ENCODE results near the gene HIGD1C. TPM values are rescaled to one million over a fixed set of nuclear protein-coding genes. Genes with fewer than 3 reads are reported as not detected.
"Not testable (repeated sequence)": the region's sequence is repeated elsewhere in the genome, so short reads cannot be mapped to it uniquely, and the experiment has no call there.

Gene HIGD1C
- total RNA-seq, 2 experiments from 2014 or later: not detected

DNA sequence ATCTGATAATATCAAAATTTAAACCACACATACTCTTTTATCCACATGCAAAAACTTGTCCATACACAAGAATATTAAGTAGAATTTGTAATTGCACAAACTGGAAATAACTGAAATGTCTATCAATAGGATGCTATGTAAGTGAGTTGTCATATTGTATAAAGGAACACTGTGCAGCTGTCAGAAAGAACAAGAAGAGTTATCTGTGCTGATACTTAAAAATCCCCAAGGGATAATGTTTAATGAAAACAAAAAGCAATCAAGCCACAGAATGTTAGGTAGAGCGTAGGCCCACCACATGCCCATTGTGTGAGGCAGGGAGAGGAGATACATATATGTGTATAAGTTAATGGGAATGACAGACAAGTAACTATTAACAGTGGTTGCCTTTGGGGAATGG, 25.9 kb upstream of the HIGD1C start:
- ChIA-PET POLR2A (no interaction called here), CTCF (interaction anchor here (0.6 kb wide), 1 partner anchor 66 kb away, joined by 5 read pairs; no protein-coding TSS in a partner anchor)
- DNase-seq: no peak
- H3K36me3 Mint-ChIP-seq (ENCODE audit: low read depth): no peaks in the 10 kb centered on the region
- no peak overlapping the region for H3K4me3 Mint-ChIP-seq
- no peak overlapping the region for H3K27ac Mint-ChIP-seq
- no peaks in the 10 kb centered on the region for H3K9me3 Mint-ChIP-seq
- no peaks in the 10 kb centered on the region for H3K27me3 Mint-ChIP-seq
- H3K4me1 Mint-ChIP-seq: peaks cover 9% of the 10 kb centered on the region

DNA sequence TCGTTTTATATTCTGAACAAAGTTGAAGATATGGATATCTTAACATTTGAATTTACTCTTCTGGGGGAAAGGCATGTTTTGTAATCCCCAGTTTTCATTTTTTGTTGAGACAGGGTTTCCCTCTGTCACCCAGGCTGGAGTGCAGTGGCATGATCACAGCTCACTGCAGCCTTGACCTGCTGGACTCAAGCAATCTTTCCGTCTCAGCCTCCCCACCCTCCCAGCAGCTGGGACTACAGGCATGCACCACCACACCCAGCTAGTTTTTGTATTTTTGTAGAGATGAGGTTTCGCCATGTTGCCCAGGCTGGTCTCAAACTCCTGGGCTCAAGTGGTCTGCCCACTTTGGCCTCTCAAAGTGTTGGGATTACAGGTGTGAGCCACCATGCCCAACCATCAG, 25.4 kb upstream of the HIGD1C start:
- H3K27me3 Mint-ChIP-seq; H3K4me1 Mint-ChIP-seq; POLR2A ChIA-PET; H3K4me3 Mint-ChIP-seq; DNase-seq; H3K36me3 Mint-ChIP-seq (ENCODE audit: low read depth); H3K9me3 Mint-ChIP-seq; H3K27ac Mint-ChIP-seq: not testable (repeated sequence)
- CTCF ChIA-PET: interaction anchor here (0.6 kb wide), 1 partner anchor 66 kb away, joined by 5 read pairs; no protein-coding TSS in a partner anchor

DNA sequence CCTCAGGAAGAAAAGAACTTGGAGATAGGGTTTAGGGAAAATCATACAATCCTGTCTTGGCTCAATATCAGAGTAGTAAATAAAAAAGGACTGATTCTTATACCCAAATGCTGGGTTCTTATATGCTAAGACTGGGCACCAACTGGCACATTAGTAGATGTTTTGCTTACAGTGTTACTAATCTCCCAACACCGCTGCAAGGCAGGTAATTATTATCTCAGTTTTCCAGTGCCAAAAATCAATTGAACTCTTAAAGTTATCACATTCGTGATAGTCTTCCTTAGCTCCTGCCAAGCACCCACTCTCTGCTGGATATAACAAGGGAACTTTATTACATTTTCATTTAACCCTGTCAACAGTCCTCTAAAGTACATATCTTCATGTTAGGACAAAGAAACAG, 25.0 kb upstream of the HIGD1C start:
- Mint-ChIP-seq H3K4me1 (peaks cover 9% of the 10 kb centered on the region), H3K27me3 (no peaks in the 10 kb centered on the region), H3K27ac (no peak overlapping the region), H3K36me3 (ENCODE audit: low read depth) (no peaks in the 10 kb centered on the region), H3K4me3 (no peak overlapping the region), H3K9me3 (no peaks in the 10 kb centered on the region)
- POLR2A ChIA-PET: interaction anchor here (1.1 kb wide), 1 partner anchor 9 kb away, joined by 3 read pairs; no protein-coding TSS in a partner anchor
- DNase-seq: no peak
- CTCF ChIA-PET: no interaction called here

DNA sequence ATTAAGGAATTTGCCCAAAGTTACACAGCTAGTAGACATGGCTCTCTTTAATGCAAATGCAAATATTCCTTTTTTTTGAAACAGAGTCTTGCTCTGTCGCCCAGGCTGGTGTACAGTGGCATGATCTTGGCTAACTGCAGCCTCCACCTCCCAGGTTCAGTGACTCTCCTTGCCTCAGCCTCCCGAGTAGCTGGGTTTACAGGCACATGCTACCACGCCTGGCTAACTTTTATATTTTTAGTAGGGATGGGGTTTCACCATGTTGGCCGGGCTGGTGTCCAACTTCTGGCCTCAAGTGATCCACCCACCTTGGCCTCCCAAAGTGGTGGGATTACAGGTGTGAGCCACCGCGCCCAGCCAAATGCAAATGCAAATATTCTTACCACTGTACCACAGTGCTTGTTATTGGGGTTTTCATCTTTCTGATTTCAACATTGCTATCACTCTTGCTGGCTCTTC, 24.5 kb upstream of the HIGD1C start:
- no peak overlapping the region for H3K27ac Mint-ChIP-seq
- ChIA-PET POLR2A (interaction anchor here (1.1 kb wide), 1 partner anchor 9 kb away, joined by 3 read pairs; no protein-coding TSS in a partner anchor), CTCF (no interaction called here)
- no peaks in the 10 kb centered on the region for H3K9me3 Mint-ChIP-seq
- peaks cover 9% of the 10 kb centered on the region for H3K4me1 Mint-ChIP-seq
- no peaks in the 10 kb centered on the region for H3K27me3 Mint-ChIP-seq
- H3K4me3 Mint-ChIP-seq: no peak overlapping the region
- H3K36me3 Mint-ChIP-seq (ENCODE audit: low read depth): no peaks in the 10 kb centered on the region
- DNase-seq: no peak

DNA sequence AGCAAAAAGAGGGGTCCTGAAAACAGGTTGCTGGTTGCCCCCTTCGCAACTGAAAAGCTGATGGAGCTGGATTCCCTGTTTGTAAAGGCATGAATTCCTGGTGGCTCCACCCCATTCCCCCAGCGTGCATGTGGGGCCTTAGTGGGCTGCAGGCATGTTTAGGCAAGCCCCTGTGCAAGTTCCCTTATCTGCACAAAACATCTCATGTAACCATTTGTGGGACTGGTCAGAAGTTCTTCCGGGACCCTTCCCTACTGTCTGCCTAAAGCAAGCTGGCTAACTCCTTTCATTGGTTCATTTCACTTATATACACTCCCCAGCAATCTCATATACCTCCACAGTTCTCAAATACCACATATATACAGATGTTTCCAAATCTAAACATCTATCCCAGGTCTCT, 24.0 kb upstream of the HIGD1C start:
- no peak overlapping the region for H3K27ac Mint-ChIP-seq
- DNase-seq: no peak
- peaks cover 9% of the 10 kb centered on the region for H3K4me1 Mint-ChIP-seq
- POLR2A ChIA-PET: interaction anchor here (1.1 kb wide), 1 partner anchor 10 kb away, joined by 3 read pairs; no protein-coding TSS in a partner anchor
- no peaks in the 10 kb centered on the region for H3K27me3 Mint-ChIP-seq
- CTCF ChIA-PET: no interaction called here
- no peaks in the 10 kb centered on the region for H3K36me3 Mint-ChIP-seq (ENCODE audit: low read depth)
- H3K9me3 Mint-ChIP-seq: no peaks in the 10 kb centered on the region
- H3K4me3 Mint-ChIP-seq: no peak overlapping the region

DNA sequence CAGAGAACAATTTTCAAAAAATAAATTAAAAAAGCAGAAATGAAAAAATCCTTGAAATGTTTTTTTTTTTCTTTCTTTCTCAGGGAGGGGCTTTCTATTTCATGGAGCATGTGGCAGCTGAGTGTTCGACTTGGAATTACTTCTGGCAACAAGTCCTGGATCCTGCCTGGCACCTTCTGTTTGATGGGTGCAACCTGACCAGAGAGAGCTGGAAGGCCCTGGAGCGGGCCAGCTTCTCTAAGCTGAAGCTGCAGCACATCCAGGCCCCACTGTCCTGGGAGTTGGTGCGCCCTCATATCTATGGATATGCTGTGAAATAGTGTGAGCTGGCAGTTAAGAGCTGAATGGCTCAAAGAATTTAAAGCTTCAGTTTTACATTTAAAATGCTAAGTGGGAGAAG, 22.5 kb upstream of the HIGD1C start:
- H3K9me3 Mint-ChIP-seq: no peaks in the 10 kb centered on the region
- no peaks in the 10 kb centered on the region for H3K4me1 Mint-ChIP-seq
- no peaks in the 10 kb centered on the region for H3K27me3 Mint-ChIP-seq
- ChIA-PET POLR2A (no interaction called here), CTCF (interaction anchor here (1.2 kb wide), 1 partner anchor 49 kb away, joined by 3 read pairs; no protein-coding TSS in a partner anchor)
- H3K27ac Mint-ChIP-seq: no peak overlapping the region
- no peaks in the 10 kb centered on the region for H3K36me3 Mint-ChIP-seq (ENCODE audit: low read depth)
- no peak overlapping the region for H3K4me3 Mint-ChIP-seq
- DNase-seq: no peak

DNA sequence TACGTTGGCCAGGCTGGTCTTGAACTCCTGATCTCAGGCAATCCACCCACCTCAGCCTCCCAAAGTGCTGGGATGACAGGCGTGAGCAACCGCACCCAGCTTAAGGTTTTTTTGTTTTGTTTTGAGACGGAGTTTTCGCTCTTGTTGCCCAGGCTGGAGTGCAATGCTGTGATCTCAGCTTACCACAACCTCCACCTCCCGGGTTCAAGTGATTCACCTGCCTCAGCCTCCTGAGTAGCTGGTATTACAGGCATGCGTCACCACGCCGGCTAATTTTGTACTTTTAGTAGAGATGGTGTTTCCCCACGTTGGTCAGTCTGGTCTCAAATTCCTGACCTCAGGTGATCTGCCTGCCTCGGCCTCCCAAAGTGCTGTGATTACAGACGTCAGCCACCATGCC, 21.9 kb upstream of the HIGD1C start:
- POLR2A ChIA-PET: not testable (repeated sequence)

DNA sequence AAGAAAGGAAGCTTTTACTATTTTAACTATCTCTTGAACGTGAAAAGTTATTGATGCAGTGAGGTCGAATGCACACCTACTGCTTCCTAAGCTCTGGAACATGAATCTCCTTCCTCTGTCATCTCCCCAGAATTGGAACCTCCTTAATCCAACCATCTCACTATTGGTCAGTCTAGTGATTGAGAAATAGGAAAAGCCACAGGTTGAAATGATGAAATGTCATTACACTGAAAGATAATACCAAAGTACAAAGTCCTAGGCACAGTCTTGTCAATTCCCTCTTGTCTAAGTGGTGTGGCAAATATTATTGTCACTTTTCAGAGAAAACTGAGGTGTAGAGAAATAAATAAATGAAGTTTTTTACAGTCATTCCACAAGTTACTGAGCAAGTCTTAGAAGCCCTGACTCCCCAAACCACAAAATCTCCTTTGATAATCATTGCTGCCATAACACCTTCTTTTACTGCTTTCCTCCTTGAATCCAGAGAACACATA, 19.5 kb upstream of the HIGD1C start:
- no peak overlapping the region for H3K27ac Mint-ChIP-seq
- no peak overlapping the region for H3K4me3 Mint-ChIP-seq
- POLR2A ChIA-PET: no interaction called here
- no peak for DNase-seq
- CTCF ChIA-PET: no interaction called here
- H3K27me3 Mint-ChIP-seq: no peaks in the 10 kb centered on the region
- H3K36me3 Mint-ChIP-seq (ENCODE audit: low read depth): peaks cover 6% of the 10 kb centered on the region
- no peaks in the 10 kb centered on the region for H3K4me1 Mint-ChIP-seq
- peaks cover 6% of the 10 kb centered on the region for H3K9me3 Mint-ChIP-seq

More for the DNA sequence above, 21.9 kb upstream of the HIGD1C start:
- not testable (repeated sequence) for H3K9me3 Mint-ChIP-seq; H3K27me3 Mint-ChIP-seq; H3K4me3 Mint-ChIP-seq; H3K27ac Mint-ChIP-seq; DNase-seq; H3K36me3 Mint-ChIP-seq (ENCODE audit: low read depth); H3K4me1 Mint-ChIP-seq
- CTCF ChIA-PET: interaction anchor here (1.2 kb wide), 1 partner anchor 49 kb away, joined by 3 read pairs; no protein-coding TSS in a partner anchor

DNA sequence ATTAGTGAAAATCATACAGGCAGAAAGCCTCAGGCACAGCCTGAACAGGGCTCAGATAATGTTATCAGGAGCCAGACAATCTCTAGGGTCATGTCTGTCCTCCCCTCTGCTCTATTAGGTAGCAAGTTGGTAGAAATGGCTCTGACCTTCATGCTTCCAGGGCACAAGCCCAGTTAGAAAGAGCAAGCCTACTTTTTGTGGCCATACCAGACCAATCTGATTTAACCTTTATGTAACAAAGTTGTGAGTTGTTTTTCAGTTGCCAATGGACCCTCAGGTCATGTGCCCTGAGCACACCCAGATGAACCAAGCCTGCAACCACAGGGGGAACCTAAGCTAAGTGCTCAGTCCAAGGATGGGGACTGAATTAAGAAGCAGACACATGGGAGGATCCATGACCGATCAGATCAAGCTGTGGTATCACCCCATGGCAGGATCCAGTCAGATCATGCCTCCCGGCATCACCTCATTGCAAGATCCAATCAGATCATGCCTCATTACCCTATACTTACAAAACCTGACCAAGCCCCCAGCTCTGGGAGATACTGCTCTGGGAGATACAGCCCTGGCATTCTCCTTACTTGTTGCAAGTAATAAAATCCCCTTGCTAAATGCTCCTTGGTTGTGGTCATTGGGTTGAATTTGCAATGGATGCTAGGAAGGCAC, 18.8 kb upstream of the HIGD1C start:
- ChIA-PET POLR2A (no interaction called here), CTCF (no interaction called here)
- peaks cover 6% of the 10 kb centered on the region for H3K9me3 Mint-ChIP-seq
- no peak overlapping the region for H3K4me3 Mint-ChIP-seq
- DNase-seq: no peak
- H3K27ac Mint-ChIP-seq: no peak overlapping the region
- no peaks in the 10 kb centered on the region for H3K27me3 Mint-ChIP-seq
- H3K4me1 Mint-ChIP-seq: no peaks in the 10 kb centered on the region
- peaks cover 6% of the 10 kb centered on the region for H3K36me3 Mint-ChIP-seq (ENCODE audit: low read depth)

DNA sequence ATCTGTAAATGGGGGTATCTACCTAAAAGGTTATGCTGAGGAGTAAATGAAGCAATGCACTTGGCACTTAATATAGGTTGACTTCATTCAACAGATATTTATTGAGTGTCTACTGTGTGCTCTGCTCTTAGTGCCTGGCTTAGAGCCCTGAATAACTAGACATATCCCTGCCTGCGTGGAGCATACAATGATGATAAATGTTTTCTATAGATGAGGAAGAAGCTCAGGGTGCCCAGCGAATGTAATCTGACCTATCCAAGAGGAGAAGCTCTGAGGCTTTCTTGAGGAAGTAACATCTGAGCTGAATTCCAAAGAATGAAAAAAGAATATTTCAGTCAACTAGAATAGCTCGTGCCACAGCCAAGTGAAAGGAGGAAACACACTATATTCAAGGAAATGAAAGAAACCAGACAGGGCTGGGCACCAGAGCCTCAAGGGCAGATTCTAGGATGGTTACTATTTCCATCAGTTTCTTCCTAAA, 17.9 kb upstream of the HIGD1C start:
- no peak for DNase-seq
- Mint-ChIP-seq H3K9me3 (peaks cover 6% of the 10 kb centered on the region), H3K27me3 (no peaks in the 10 kb centered on the region), H3K36me3 (ENCODE audit: low read depth) (peaks cover 6% of the 10 kb centered on the region), H3K4me3 (no peak overlapping the region), H3K27ac (no peak overlapping the region), H3K4me1 (no peaks in the 10 kb centered on the region)
- POLR2A ChIA-PET: no interaction called here
- CTCF ChIA-PET: no interaction called here

DNA sequence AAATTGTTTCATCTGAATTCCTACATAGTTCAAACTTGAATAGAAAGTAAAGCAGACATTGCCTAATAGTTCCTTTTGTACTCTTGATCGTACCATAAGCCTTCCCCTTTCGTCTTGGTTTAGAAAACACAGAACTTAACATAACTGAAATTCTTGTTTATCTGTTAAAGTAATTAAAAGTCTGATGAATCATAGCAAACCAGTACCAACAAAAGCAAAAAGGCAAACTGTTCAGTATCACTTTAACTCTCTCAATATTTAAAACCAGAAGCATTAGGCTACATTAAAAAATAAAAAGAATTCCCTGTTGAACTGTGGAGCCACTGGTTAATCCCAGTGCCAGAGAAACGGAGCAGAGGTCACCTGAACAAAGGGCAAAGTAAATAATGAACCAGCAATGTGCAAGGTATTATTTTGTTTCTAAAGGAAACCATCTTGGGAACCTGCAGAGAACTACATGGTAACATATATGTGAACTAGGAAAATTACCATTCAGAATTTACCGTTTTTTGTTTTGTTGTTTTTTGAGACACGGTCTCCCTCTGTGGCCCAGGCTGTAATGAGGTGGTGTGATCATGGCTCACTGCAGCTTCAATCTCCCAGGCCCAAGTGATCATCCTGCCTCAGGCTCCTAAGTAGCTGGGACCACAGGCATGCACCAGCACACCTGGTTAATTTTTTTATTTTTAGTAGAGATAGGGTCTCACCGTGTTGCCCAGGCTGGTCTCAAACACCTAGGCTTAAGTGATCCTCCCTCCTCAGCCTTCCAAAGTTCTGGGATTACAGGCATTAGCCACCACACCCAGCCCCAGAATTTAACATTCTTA, 17.1 kb upstream of the HIGD1C start:
- H3K27ac Mint-ChIP-seq: no peak overlapping the region
- no peaks in the 10 kb centered on the region for H3K27me3 Mint-ChIP-seq
- H3K9me3 Mint-ChIP-seq: peaks cover 6% of the 10 kb centered on the region
- POLR2A ChIA-PET: no interaction called here
- H3K4me1 Mint-ChIP-seq: no peaks in the 10 kb centered on the region
- DNase-seq: no peak
- peaks cover 6% of the 10 kb centered on the region for H3K36me3 Mint-ChIP-seq (ENCODE audit: low read depth)
- H3K4me3 Mint-ChIP-seq: no peak overlapping the region
- CTCF ChIA-PET: no interaction called here

DNA sequence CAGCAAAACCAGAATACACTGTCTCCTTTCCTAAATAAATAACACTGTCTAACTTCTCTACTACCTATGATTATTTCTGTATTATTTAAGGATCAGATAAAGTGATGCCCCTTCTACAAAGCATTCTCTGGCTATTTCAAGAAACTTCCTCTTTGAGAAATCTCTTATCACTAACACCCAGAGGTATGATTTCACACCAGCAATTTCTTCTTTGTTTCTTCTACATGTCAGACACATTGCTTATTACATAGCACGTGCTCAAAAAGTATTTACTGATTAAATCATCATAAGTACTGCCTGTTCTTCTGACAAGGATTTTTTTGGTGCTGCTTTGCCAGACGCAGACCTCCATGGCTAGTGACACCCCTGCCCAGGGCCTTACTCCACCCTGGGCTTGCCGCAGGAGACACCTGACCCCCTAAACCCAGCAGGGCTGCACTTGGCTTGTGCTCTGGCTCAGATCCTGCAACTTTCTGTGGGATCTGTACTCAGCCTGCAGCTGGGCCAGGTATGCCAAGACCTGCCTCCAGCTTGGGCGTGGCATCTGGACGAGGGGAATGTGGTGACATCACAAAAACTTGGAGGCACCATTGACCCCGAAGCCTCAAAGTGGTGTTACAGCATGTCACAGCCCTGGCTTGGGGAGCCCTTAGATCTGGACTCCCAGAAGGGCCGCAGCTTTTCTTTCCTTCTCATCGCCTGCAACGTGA, 15.4 kb upstream of the HIGD1C start:
- H3K27ac Mint-ChIP-seq: no peak overlapping the region
- H3K27me3 Mint-ChIP-seq: no peaks in the 10 kb centered on the region
- DNase-seq: no peak
- no peak overlapping the region for H3K4me3 Mint-ChIP-seq
- peaks cover 6% of the 10 kb centered on the region for H3K9me3 Mint-ChIP-seq
- ChIA-PET POLR2A (no interaction called here), CTCF (no interaction called here)
- peaks cover 6% of the 10 kb centered on the region for H3K36me3 Mint-ChIP-seq (ENCODE audit: low read depth)
- H3K4me1 Mint-ChIP-seq: no peaks in the 10 kb centered on the region

DNA sequence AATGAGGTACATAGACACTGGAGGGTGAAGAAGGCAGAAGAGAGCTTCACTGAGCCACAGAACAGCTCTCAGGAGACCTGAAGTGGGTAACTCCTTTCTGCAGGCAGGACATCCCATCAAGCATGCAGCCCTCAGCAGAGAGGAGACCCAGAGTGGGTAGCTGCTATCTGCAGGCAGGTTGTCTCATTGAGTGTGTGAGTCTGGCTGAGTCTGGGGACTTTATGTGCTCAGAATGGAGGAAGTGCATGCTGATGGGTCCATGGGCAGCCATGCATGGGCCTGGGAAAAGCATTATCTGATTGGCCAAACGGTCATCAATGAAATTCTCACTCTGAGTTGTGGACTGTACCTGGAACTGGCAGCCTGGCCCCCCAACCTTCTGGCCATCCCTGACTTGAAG, 14.7 kb upstream of the HIGD1C start:
- DNase-seq: no peak
- Mint-ChIP-seq H3K27ac (no peak overlapping the region), H3K36me3 (ENCODE audit: low read depth) (peaks cover 6% of the 10 kb centered on the region), H3K4me1 (no peaks in the 10 kb centered on the region), H3K4me3 (no peak overlapping the region), H3K27me3 (no peaks in the 10 kb centered on the region), H3K9me3 (peaks cover 6% of the 10 kb centered on the region)
- POLR2A ChIA-PET: no interaction called here
- CTCF ChIA-PET: no interaction called here
